Measurements from ENCODE around the gene CXCL17.
A peak's percentile ranks its signal among the peaks of the same experiment; 100 is the strongest.

CXCL17 gene

GRCh38 chr19:42436006-42436405 is 6.7 kb downstream of the CXCL17 start:
- no peak overlapping the region for H3K4me3 ChIP-seq (ENCODE audit: insufficient read depth, low read length, poor library complexity, severe bottlenecking)
- no peaks in the 10 kb centered on the region for H3F3A ChIP-seq (ENCODE audit: insufficient read depth)
- TF ChIP-seq EZH2phosphoT487 (conservative IDR thresholded peaks at IDR 0.05; ENCODE audit: low read length): no peak
- TF ChIP-seq, protein P1, sequence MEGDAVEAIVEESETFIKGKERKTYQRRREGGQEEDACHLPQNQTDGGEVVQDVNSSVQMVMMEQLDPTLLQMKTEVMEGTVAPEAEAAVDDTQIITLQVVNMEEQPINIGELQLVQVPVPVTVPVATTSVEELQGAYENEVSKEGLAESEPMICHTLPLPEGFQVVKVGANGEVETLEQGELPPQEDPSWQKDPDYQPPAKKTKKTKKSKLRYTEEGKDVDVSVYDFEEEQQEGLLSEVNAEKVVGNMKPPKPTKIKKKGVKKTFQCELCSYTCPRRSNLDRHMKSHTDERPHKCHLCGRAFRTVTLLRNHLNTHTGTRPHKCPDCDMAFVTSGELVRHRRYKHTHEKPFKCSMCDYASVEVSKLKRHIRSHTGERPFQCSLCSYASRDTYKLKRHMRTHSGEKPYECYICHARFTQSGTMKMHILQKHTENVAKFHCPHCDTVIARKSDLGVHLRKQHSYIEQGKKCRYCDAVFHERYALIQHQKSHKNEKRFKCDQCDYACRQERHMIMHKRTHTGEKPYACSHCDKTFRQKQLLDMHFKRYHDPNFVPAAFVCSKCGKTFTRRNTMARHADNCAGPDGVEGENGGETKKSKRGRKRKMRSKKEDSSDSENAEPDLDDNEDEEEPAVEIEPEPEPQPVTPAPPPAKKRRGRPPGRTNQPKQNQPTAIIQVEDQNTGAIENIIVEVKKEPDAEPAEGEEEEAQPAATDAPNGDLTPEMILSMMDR (IDR thresholded peaks at IDR 0.05; ENCODE audit: insufficient read depth, low read length, poor library complexity, severe bottlenecking): no peak
- H3K9ac ChIP-seq (ENCODE audit: low read length): no peak overlapping the region
- no peak overlapping the region for H3K27ac ChIP-seq (ENCODE audit: low read depth, low read length)
- no peaks in the 10 kb centered on the region for H3K9me3 ChIP-seq (ENCODE audit: insufficient read depth, low read length)
- no peaks in the 10 kb centered on the region for H3K36me3 ChIP-seq (ENCODE audit: low read length)
- H3K9me2 ChIP-seq (replicated peaks; ENCODE audit: insufficient read depth, low read length): no peaks in the 10 kb centered on the region
- H3K4me2 ChIP-seq (ENCODE audit: low read depth, low read length, poor library complexity, severe bottlenecking): no peak overlapping the region
- no peaks in the 10 kb centered on the region for H4K20me1 ChIP-seq (ENCODE audit: low read depth, low read length)
- H3K27me3 ChIP-seq (ENCODE audit: low read length): no peaks in the 10 kb centered on the region
- H3K79me2 ChIP-seq (ENCODE audit: insufficient read depth, low read length): no peaks in the 10 kb centered on the region
- H2AFZ ChIP-seq (ENCODE audit: low read depth, low read length, severe bottlenecking): no peak overlapping the region

GRCh38 chr19:42435316-42435715 is 7.4 kb downstream of the CXCL17 start:
- Histone ChIP-seq H3K4me2 (ENCODE audit: low read depth, low read length, poor library complexity, severe bottlenecking) (no peak overlapping the region), H2AFZ (ENCODE audit: low read depth, low read length, severe bottlenecking) (no peak overlapping the region), H3K9me3 (ENCODE audit: insufficient read depth, low read length) (no peaks in the 10 kb centered on the region), H3K79me2 (ENCODE audit: insufficient read depth, low read length) (no peaks in the 10 kb centered on the region), H3K27ac (ENCODE audit: low read depth, low read length) (no peak overlapping the region), H3K9me2 (replicated peaks; ENCODE audit: insufficient read depth, low read length) (no peaks in the 10 kb centered on the region), H3K36me3 (ENCODE audit: low read length) (no peaks in the 10 kb centered on the region), H3K27me3 (ENCODE audit: low read length) (no peaks in the 10 kb centered on the region), H4K20me1 (ENCODE audit: low read depth, low read length) (no peaks in the 10 kb centered on the region), H3F3A (ENCODE audit: insufficient read depth) (no peaks in the 10 kb centered on the region), H3K9ac (ENCODE audit: low read length) (no peak overlapping the region), H3K4me3 (ENCODE audit: insufficient read depth, low read length, poor library complexity, severe bottlenecking) (no peak overlapping the region)
- no peak for TF ChIP-seq EZH2phosphoT487 (conservative IDR thresholded peaks at IDR 0.05; ENCODE audit: low read length)
- TF ChIP-seq, protein P1 (IDR thresholded peaks at IDR 0.05; ENCODE audit: insufficient read depth, low read length, poor library complexity, severe bottlenecking): no peak

DNA sequence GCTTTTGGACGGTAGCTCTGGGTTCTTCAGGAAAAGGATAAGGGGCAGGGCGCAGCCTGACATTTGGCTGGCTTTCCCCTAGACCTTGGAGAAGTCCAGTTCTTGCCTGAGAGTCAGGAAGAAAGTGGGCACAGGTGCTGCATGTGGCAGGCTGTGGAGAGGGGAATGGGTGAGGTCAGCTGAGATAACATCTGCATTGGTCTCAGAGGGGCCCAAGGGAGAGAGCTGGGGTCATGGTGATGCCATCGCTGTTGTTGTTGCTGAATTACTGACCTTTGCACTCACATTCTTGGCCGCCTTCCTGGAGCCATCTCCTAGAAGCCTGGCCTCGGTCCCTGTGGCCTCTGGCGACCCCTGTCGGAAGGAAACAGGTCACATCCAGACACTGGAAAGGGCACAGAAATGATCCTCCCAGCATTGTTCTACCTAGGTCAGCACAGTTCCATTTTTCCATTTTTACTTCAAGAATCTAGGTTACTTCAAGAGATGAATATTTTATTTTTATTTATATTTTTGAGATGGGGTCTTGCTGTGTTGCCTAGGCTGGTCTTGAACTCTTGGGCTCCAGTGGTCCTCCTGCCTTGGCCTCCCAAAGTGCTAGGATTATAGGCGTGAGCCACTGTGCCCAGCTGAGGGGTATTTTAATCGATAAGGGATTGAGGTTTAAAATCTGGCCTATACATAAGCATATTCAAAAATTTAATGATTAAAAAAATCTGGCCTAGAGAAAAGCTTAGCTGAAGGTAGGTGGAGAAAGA is 9.1 kb downstream of the CXCL17 start:
- Histone ChIP-seq H3K36me3 (ENCODE audit: low read length) (no peaks in the 10 kb centered on the region), H3K4me2 (ENCODE audit: low read depth, low read length, poor library complexity, severe bottlenecking) (no peak overlapping the region), H3F3A (ENCODE audit: insufficient read depth) (no peaks in the 10 kb centered on the region), H3K9me2 (replicated peaks; ENCODE audit: insufficient read depth, low read length) (no peaks in the 10 kb centered on the region), H3K27me3 (ENCODE audit: low read length) (no peaks in the 10 kb centered on the region), H3K79me2 (ENCODE audit: insufficient read depth, low read length) (no peaks in the 10 kb centered on the region), H2AFZ (ENCODE audit: low read depth, low read length, severe bottlenecking) (no peak overlapping the region), H3K9ac (ENCODE audit: low read length) (no peak overlapping the region), H4K20me1 (ENCODE audit: low read depth, low read length) (no peaks in the 10 kb centered on the region), H3K9me3 (ENCODE audit: insufficient read depth, low read length) (no peaks in the 10 kb centered on the region), H3K27ac (ENCODE audit: low read depth, low read length) (no peak overlapping the region), H3K4me3 (ENCODE audit: insufficient read depth, low read length, poor library complexity, severe bottlenecking) (no peak overlapping the region)
- TF ChIP-seq, protein P1 (IDR thresholded peaks at IDR 0.05; ENCODE audit: insufficient read depth, low read length, poor library complexity, severe bottlenecking): peak; percentile 84
- no peak for TF ChIP-seq EZH2phosphoT487 (conservative IDR thresholded peaks at IDR 0.05; ENCODE audit: low read length)

Data from SU-DHL-6 (cell line).